HEK293 (cell line): Measurements from ENCODE around the gene PTK7.
A peak's percentile ranks its signal among the peaks of the same experiment; 100 is the strongest.

ENCODE experiments used
- CTCF ChIA-PET: fragments of 350-600 bp; formaldehyde crosslinking; extraction: SDS; loops from one replicate; lab custom pipeline; 2021; ENCODE audit warnings: antibody characterized with exemption; lab: Yijun Ruan, JAX
- POLR2A ChIA-PET: fragments of 300-600 bp; formaldehyde crosslinking; extraction: SDS; loops from one replicate; lab custom pipeline; 2020; ENCODE audit warnings: antibody characterized with exemption, inconsistent platforms; lab: Yijun Ruan, JAX
- H3K27ac ChIP-seq: fragments of 200-500 bp; sonication (Bioruptor generic); 2 replicates; pipeline ENCODE4 v1.5.1; 2014; ENCODE audit warnings: low read depth, low read length, control low read depth, inconsistent platforms; ENCODE audit errors: extremely low read depth
- H3K36me3 ChIP-seq, 2 experiments: fragments of 200-500 bp in 1 of 2; sonication (Bioruptor generic) in 1 of 2; 1 replicate in 1 of 2; 2 replicates in 1 of 2; pipeline ENCODE4 v1.5.1; 2014 to 2017; ENCODE audit warnings: inconsistent platforms in 2 of 2, low read length in 2 of 2; ENCODE audit not compliant: control insufficient read depth in 2 of 2, insufficient read depth in 1 of 2
- H3K4me1 ChIP-seq: fragments of 200-500 bp; sonication (Bioruptor generic); 2 replicates; pipeline ENCODE4 v1.5.1; 2014; ENCODE audit warnings: mild to moderate bottlenecking, low read length, inconsistent platforms; ENCODE audit not compliant: control insufficient read depth, insufficient read depth
- H3K4me3 ChIP-seq: 2 replicates; pipeline ENCODE4 v1.5.1; 2011; ENCODE audit warnings: low read depth, mild to moderate bottlenecking, control low read depth, low read length, moderate library complexity
- H3K9me3 ChIP-seq: fragments of 200-500 bp; sonication (Bioruptor generic); 2 replicates; pipeline ENCODE4 v1.5.1; 2014; ENCODE audit warnings: low read depth, low read length, inconsistent platforms; ENCODE audit not compliant: control insufficient read depth, insufficient read depth
- HOXA7 ChIP-seq: sonication (generic); formaldehyde crosslinking; IDR thresholded peaks from 2 replicates; pipeline ENCODE4 v1.8.1; 2022; ENCODE audit warnings: missing genetic modification reagents, borderline replicate concordance
- HOXD13 ChIP-seq: sonication (generic); formaldehyde crosslinking; IDR thresholded peaks from 2 replicates; pipeline ENCODE4 v1.8.0; 2022; ENCODE audit warnings: missing genetic modification reagents, borderline replicate concordance
- KLF16 ChIP-seq: fragments of 450-650 bp; formaldehyde crosslinking; IDR thresholded peaks from 2 replicates; pipeline ENCODE4 v1.5.1; 2017; ENCODE audit warnings: missing biosample characterization, missing genetic modification characterization
- TCF7L2 ChIP-seq: IDR thresholded peaks from 2 replicates; pipeline ENCODE4 v1.6.1; 2011; ENCODE audit warnings: low read depth, mild to moderate bottlenecking, inconsistent platforms, low read length, moderate library complexity, borderline replicate concordance
- ZFP3 ChIP-seq: fragments of 450-650 bp; formaldehyde crosslinking; IDR thresholded peaks from 2 replicates; pipeline ENCODE4 v1.5.1; 2016; ENCODE audit warnings: low read depth, missing biosample characterization, missing genetic modification characterization
- ZIC2 ChIP-seq: fragments of 450-650 bp; formaldehyde crosslinking; IDR thresholded peaks from 2 replicates; pipeline ENCODE4 v1.5.1; 2016; ENCODE audit warnings: missing biosample characterization, missing genetic modification characterization
- ZNF133 ChIP-seq: fragments of 450-650 bp; formaldehyde crosslinking; IDR thresholded peaks from 2 replicates; pipeline ENCODE4 v1.5.1; 2016; ENCODE audit warnings: missing biosample characterization, missing genetic modification characterization
- ZNF248 ChIP-seq: fragments of 450-650 bp; formaldehyde crosslinking; IDR thresholded peaks from 2 replicates; pipeline ENCODE4 v1.5.1; 2017; ENCODE audit warnings: missing biosample characterization, missing genetic modification characterization
- ZNF391 ChIP-seq: fragments of 450-650 bp; formaldehyde crosslinking; IDR thresholded peaks from 2 replicates; pipeline ENCODE4 v1.5.1; 2016; ENCODE audit warnings: low read depth, missing biosample characterization, missing genetic modification characterization, borderline replicate concordance
- ZNF394 ChIP-seq: fragments of 450-650 bp; formaldehyde crosslinking; IDR thresholded peaks from 2 replicates; pipeline ENCODE4 v1.5.1; 2016; ENCODE audit warnings: missing biosample characterization, missing genetic modification characterization, mild to moderate bottlenecking, moderate library complexity, borderline replicate concordance
- ZNF433 ChIP-seq: fragments of 450-650 bp; formaldehyde crosslinking; IDR thresholded peaks from 2 replicates; pipeline ENCODE4 v1.5.1; 2016; ENCODE audit warnings: missing biosample characterization, missing genetic modification characterization, low read depth
- ZNF48 ChIP-seq: fragments of 450-650 bp; formaldehyde crosslinking; IDR thresholded peaks from 2 replicates; pipeline ENCODE4 v1.5.1; 2016; ENCODE audit warnings: missing biosample characterization, missing genetic modification characterization
- ZNF514 ChIP-seq: fragments of 450-650 bp; formaldehyde crosslinking; IDR thresholded peaks from 2 replicates; pipeline ENCODE4 v1.5.1; 2016; ENCODE audit warnings: missing biosample characterization, missing genetic modification characterization
- ZNF561 ChIP-seq: fragments of 450-650 bp; IDR thresholded peaks from 2 replicates; pipeline ENCODE4 v1.5.1; 2018; ENCODE audit warnings: missing biosample characterization, missing genetic modification characterization, borderline replicate concordance
- ZNF660 ChIP-seq: fragments of 450-650 bp; IDR thresholded peaks from 2 replicates; pipeline ENCODE4 v1.5.1; 2018; ENCODE audit warnings: missing biosample characterization, mild to moderate bottlenecking, missing genetic modification characterization
- ZNF701 ChIP-seq: fragments of 450-650 bp; formaldehyde crosslinking; IDR thresholded peaks from 2 replicates; pipeline ENCODE4 v1.5.1; 2016; ENCODE audit warnings: missing biosample characterization, missing genetic modification characterization
- ZNF843 ChIP-seq: fragments of 450-650 bp; formaldehyde crosslinking; IDR thresholded peaks from 2 replicates; pipeline ENCODE4 v1.5.1; 2016; ENCODE audit warnings: missing biosample characterization, missing genetic modification characterization
- ZXDB ChIP-seq: fragments of 450-650 bp; formaldehyde crosslinking; IDR thresholded peaks from 2 replicates; pipeline ENCODE4 v1.5.1; 2016; ENCODE audit warnings: missing biosample characterization, missing genetic modification characterization
- TF ChIP-seq, protein P1 (sequence below): fragments of 450-650 bp; formaldehyde crosslinking; IDR thresholded peaks from 2 replicates; pipeline ENCODE4 v1.5.1; 2016; ENCODE audit warnings: missing biosample characterization, missing genetic modification characterization
- TF ChIP-seq, protein P2 (sequence below): fragments of 450-650 bp; formaldehyde crosslinking; IDR thresholded peaks from 2 replicates; pipeline ENCODE4 v1.5.1; 2016; ENCODE audit warnings: missing biosample characterization, missing genetic modification characterization
- TF ChIP-seq, protein P3 (sequence below): fragments of 450-650 bp; formaldehyde crosslinking; IDR thresholded peaks from 2 replicates; pipeline ENCODE4 v1.5.1; 2016; ENCODE audit warnings: missing biosample characterization, missing genetic modification characterization
- TF ChIP-seq, protein P4 (sequence below): fragments of 450-650 bp; formaldehyde crosslinking; IDR thresholded peaks from 2 replicates; pipeline ENCODE4 v1.5.0; 2017; ENCODE audit warnings: missing biosample characterization, missing genetic modification characterization, borderline replicate concordance
- TF ChIP-seq, protein P5 (sequence below): fragments of 450-650 bp; formaldehyde crosslinking; IDR thresholded peaks from 2 replicates; pipeline ENCODE4 v1.5.1; 2017; ENCODE audit warnings: missing biosample characterization, missing genetic modification characterization

Gene PTK7

DNA sequence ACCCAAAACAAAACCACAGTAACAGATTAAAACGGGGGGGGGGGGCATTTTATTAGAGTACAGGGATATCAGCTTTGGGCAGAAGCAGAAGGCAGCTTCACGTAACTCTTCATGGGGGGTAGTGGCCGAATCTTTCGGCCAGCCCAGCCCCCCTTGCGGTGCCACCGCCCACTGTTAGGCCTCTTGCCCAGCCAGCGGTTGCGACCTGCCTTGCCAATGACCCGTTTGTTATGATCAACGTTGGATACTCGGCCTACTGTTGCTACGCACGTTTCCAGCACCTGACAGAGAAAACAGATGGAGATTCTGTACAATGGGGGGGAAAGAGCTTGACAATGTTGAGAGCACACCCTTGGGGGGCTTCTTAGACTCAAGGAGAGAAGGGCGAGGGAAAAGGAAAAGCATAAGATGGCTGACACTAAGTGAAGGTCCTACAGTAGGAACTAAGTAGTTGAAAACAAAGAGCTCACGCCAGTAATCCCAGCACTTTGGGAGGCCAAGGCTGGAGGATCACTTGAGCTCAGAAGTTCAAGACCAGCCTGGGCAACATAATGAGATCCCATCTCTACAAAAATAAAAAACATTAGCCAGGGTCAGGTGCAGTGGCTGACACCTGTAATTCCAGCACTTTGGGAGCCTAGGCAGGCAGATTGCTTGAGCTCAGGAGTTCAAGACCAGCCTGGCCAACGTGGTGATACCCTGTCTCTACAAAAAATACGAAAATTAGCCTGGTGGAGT lies 21.7 kb upstream of the PTK7 start:
- Histone ChIP-seq H3K4me1 (peaks cover 9% of the 10 kb centered on the region), H3K4me3 (no peak overlapping the region)
- POLR2A ChIA-PET, result interaction anchor here (0.5 to 3.3 kb wide), 42 partner anchors 8 to 912 kb away, joined by 3 to 50 read pairs (median 6); partner anchors contain the start of genes C6orf132, CNPY3, CUL9 and GNMT

DNA sequence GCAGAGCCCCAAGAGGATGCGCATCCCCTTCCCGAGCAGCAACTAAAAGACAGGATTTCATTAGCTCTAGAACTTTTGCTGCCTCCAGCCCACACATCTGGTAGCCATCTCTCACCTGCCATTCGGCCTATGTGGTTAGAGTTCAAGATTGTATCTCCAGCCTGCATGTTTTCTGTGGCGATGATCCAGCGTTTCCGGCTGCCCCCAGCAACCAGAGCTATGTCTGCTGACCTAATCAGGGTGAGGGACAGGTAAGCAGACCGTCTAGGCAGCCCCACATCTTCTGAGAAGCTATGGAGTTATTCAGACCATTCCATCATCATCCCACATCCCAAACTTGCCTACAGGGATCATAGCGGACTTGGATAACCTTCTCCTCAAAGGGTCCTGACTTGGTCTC lies 20.1 kb upstream of the PTK7 start:
- Histone ChIP-seq H3K4me1 (peaks cover 13% of the 10 kb centered on the region), H3K4me3 (no peak overlapping the region), H3K27ac (no peak overlapping the region), H3K36me3 (peaks cover 19 to 49% of the 10 kb centered on the region in 2 experiments; a peak in 2 of 3 replicates), H3K9me3 (no peaks in the 10 kb centered on the region)
- POLR2A ChIA-PET, result interaction anchor here (1.4 to 3.3 kb wide), 4 partner anchors 20 to 127 kb away, joined by 3 to 50 read pairs (median 14); partner anchors contain the start of genes CNPY3, KLHDC3, MEA1 and PPP2R5D
- CTCF ChIA-PET, result interaction anchor here (0.7 to 0.8 kb wide), 2 partner anchors 20 to 88 kb away, joined by 3 read pairs; partner anchors contain the start of gene PTK7
- TF ChIP-seq ZIC2 (no peak), ZNF433 (tag by site-specific recombination) (no peak), ZXDB (tag by site-specific recombination) (no peak), ZNF843 (tag by site-specific recombination) (no peak), ZNF48 (tag by site-specific recombination) (no peak), ZNF248 (no peak), KLF16 (no peak), ZFP3 (tag by site-specific recombination) (no peak), TCF7L2 (no peak), ZNF133 (tag by site-specific recombination) (no peak), ZNF394 (tag by site-specific recombination) (no peak)
- TF ChIP-seq, protein P1, sequence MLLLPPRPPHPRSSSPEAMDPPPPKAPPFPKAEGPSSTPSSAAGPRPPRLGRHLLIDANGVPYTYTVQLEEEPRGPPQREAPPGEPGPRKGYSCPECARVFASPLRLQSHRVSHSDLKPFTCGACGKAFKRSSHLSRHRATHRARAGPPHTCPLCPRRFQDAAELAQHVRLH (tag by site-specific recombination), result no peak
- TF ChIP-seq, protein P2, sequence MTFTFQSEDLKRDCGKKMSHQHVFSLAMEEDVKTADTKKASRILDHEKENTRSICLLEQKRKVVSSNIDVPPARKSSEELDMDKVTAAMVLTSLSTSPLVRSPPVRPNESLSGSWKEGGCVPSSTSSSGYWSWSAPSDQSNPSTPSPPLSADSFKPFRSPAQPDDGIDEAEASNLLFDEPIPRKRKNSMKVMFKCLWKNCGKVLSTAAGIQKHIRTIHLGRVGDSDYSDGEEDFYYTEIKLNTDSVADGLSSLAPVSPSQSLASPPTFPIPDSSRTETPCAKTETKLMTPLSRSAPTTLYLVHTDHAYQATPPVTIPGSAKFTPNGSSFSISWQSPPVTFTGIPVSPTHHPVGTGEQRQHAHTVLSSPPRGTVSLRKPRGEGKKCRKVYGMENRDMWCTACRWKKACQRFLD (tag by site-specific recombination), result no peak
- TF ChIP-seq, protein P3, sequence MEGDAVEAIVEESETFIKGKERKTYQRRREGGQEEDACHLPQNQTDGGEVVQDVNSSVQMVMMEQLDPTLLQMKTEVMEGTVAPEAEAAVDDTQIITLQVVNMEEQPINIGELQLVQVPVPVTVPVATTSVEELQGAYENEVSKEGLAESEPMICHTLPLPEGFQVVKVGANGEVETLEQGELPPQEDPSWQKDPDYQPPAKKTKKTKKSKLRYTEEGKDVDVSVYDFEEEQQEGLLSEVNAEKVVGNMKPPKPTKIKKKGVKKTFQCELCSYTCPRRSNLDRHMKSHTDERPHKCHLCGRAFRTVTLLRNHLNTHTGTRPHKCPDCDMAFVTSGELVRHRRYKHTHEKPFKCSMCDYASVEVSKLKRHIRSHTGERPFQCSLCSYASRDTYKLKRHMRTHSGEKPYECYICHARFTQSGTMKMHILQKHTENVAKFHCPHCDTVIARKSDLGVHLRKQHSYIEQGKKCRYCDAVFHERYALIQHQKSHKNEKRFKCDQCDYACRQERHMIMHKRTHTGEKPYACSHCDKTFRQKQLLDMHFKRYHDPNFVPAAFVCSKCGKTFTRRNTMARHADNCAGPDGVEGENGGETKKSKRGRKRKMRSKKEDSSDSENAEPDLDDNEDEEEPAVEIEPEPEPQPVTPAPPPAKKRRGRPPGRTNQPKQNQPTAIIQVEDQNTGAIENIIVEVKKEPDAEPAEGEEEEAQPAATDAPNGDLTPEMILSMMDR (tag by site-specific recombination), result no peak

More for the DNA sequence above, 21.7 kb upstream of the PTK7 start:
- Histone ChIP-seq H3K9me3 (no peaks in the 10 kb centered on the region), H3K36me3 (peaks cover 19 to 65% of the 10 kb centered on the region in 2 experiments; a peak in 2 of 3 replicates), H3K27ac (peak overlapping the region; percentile 85)
- CTCF ChIA-PET, result interaction anchor here (0.6 to 1.7 kb wide), 9 partner anchors 35 to 979 kb away, joined by 3 to 8 read pairs (median 3); no protein-coding TSS in a partner anchor
- no peak for TF ChIP-seq HOXD13 (CRISPR knock-in tag)
- 0 out of 2 replicates have a peak, but pooled peaks have one; percentile 9 for TF ChIP-seq ZNF133 (tag by site-specific recombination)

DNA sequence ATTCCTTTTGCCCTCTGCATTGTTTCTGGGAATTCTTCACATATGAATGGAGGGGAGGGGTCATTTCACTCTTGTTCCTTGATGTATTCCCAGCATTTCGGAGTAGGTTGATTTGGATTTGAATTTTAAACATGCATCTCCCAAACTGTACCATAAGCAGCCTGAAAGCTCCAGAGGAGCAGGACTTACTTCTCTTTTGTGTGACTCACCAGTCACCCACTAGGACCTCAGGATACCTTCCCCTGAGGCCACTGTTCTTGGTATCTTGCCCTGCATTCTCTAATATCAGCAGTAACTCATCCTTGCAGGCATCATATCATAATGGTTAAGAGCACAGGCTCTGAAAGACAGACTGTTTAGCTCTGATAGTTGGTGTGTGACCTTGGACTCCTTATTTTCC lies 17.6 kb upstream of the PTK7 start:
- H3K27ac ChIP-seq, result no peak overlapping the region
- CTCF ChIA-PET, result interaction anchor here (1.1 to 4.6 kb wide), 3 partner anchors 11 to 84 kb away, joined by 8 to 26 read pairs (median 15); partner anchors contain the start of gene PTK7
- peaks cover 24 to 51% of the 10 kb centered on the region in 2 experiments; a peak in 2 of 3 replicates for H3K36me3 ChIP-seq
- TF ChIP-seq ZNF660 (tag by site-specific recombination), result no peak
- TF ChIP-seq HOXA7, result no peak
- TF ChIP-seq, protein P4, sequence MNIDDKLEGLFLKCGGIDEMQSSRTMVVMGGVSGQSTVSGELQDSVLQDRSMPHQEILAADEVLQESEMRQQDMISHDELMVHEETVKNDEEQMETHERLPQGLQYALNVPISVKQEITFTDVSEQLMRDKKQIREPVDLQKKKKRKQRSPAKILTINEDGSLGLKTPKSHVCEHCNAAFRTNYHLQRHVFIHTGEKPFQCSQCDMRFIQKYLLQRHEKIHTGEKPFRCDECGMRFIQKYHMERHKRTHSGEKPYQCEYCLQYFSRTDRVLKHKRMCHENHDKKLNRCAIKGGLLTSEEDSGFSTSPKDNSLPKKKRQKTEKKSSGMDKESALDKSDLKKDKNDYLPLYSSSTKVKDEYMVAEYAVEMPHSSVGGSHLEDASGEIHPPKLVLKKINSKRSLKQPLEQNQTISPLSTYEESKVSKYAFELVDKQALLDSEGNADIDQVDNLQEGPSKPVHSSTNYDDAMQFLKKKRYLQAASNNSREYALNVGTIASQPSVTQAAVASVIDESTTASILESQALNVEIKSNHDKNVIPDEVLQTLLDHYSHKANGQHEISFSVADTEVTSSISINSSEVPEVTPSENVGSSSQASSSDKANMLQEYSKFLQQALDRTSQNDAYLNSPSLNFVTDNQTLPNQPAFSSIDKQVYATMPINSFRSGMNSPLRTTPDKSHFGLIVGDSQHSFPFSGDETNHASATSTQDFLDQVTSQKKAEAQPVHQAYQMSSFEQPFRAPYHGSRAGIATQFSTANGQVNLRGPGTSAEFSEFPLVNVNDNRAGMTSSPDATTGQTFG, result no peak
- TF ChIP-seq ZNF843 (tag by site-specific recombination), result no peak
- no peak for TF ChIP-seq ZNF391 (tag by site-specific recombination)
- no peak for TF ChIP-seq ZNF561 (tag by site-specific recombination)
- TF ChIP-seq ZNF701 (tag by site-specific recombination), result no peak
- TF ChIP-seq ZNF514 (tag by site-specific recombination), result no peak
- TF ChIP-seq, protein P5, sequence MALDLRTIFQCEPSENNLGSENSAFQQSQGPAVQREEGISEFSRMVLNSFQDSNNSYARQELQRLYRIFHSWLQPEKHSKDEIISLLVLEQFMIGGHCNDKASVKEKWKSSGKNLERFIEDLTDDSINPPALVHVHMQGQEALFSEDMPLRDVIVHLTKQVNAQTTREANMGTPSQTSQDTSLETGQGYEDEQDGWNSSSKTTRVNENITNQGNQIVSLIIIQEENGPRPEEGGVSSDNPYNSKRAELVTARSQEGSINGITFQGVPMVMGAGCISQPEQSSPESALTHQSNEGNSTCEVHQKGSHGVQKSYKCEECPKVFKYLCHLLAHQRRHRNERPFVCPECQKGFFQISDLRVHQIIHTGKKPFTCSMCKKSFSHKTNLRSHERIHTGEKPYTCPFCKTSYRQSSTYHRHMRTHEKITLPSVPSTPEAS (tag by site-specific recombination), result no peak

More for the DNA sequence above, 17.6 kb upstream of the PTK7 start:
- peak overlapping the region; percentile 96 for H3K4me3 ChIP-seq
- H3K9me3 ChIP-seq, result no peaks in the 10 kb centered on the region
- POLR2A ChIA-PET, result interaction anchor here (0.6 to 2.4 kb wide), 14 partner anchors 10 to 129 kb away, joined by 3 to 32 read pairs (median 8); partner anchors contain the start of genes CNPY3, CUL9, KLHDC3 and MEA1
- peaks cover 13% of the 10 kb centered on the region for H3K4me1 ChIP-seq
